Mononuclear cell (primary cell): ENCODE data around the gene CRB1. TPM values are rescaled to one million over a fixed set of nuclear protein-coding genes. Genes with fewer than 3 reads are reported as not detected.
"Not testable (repeated sequence)": the region's sequence is repeated elsewhere in the genome, so short reads cannot be mapped to it uniquely, and the experiment has no call there.

Experiments
- H3K27me3 ChIP-seq: 2 replicates; pipeline ENCODE4 v1.6.0; 2011; ENCODE audit warnings: low read length, control low read depth; ENCODE audit not compliant: insufficient read depth
- H3K4me1 ChIP-seq: 2 replicates; pipeline ENCODE4 v1.5.1; 2011; ENCODE audit warnings: mild to moderate bottlenecking, low read length, control low read depth; ENCODE audit not compliant: insufficient read depth
- H3K4me3 ChIP-seq: 2 replicates; pipeline ENCODE4 v1.5.1; 2011; ENCODE audit warnings: mild to moderate bottlenecking, low read length, moderate library complexity
- H3K9me3 ChIP-seq: 2 replicates; pipeline ENCODE4 v1.5.1; 2011; ENCODE audit warnings: low read depth, mild to moderate bottlenecking, control low read depth, low read length
- total RNA-seq: library from RNA; depleted of rRNA; stranded (reverse); fragments of >200 nt; gene quantifications from one replicate; pipeline ENCODE4 v1.2.3, GENCODE V29; 2012

CRB1 gene
- total RNA-seq, 1 donor: under 0.01 TPM

GRCh38 chr1:197392541-197392940 is 124.5 kb downstream of the CRB1 start:
- H3K27me3 ChIP-seq: no peaks in the 10 kb centered on the region
- no peaks in the 10 kb centered on the region for H3K9me3 ChIP-seq
- peaks cover 3% of the 10 kb centered on the region for H3K4me1 ChIP-seq
- no peak overlapping the region for H3K4me3 ChIP-seq

- Histone ChIP-seq H3K4me3 (no peak overlapping the region), H3K27me3 (no peaks in the 10 kb centered on the region), H3K9me3 (no peaks in the 10 kb centered on the region), H3K4me1 (peaks cover 3% of the 10 kb centered on the region)
Measured at GRCh38 chr1:197393105-197393504, 125.1 kb downstream of the CRB1 start.

DNA sequence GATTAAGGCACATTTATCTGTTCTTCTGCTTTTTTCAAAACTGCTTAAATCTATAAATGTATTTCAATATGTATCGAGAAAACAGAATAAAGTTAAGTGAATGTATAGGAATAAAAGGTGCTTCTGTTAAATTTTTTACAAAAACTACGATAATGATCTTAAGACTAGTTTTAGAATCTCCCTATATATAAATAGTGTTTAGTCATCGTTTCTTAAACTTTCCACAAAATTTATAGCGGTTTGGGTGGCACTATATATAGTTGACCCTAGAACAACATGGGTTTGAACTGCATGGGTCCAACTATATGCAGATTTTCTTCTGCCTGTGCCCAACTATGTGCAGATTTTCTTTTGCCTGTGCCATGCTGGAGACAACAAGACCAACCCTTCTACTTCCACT is 125.7 kb downstream of the CRB1 start:
- H3K4me3 ChIP-seq: no peak overlapping the region
- H3K9me3 ChIP-seq: no peaks in the 10 kb centered on the region
- H3K27me3 ChIP-seq: no peaks in the 10 kb centered on the region
- H3K4me1 ChIP-seq: peaks cover 3% of the 10 kb centered on the region

DNA sequence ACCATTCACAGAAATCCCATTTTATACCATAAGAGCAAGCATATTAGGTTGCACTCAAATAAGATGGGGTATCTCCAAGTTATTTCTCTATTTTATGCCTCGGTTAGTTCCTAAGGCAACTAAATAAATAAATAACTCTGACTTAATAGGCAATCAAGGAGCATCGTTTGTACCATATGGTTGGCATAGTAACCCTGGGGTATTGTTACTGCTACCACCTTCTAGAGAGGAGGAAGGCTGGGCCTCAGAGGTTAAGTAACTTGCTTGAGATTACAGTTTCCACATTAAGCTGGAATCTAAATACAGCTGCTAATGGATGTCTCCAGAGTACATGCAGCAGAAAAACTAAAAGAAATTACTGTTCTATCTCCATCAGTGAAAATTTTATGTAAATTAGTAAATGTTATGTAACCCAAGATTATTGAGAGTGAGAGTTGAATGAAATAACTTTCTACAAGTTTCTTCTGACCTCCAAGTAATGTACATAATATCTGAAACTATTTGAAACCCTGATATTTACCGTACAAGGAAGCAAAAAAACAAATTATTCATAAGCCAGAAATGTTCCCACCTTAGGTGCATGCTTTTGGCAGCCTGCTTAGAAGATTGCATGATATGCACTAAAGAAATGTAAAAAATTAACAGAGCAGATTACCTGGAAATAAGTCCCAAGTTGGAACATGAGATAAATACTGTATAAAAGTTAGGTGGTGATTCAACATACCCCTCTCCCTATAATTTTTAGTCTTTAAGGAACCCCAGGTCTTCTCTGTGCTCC is 127.0 kb downstream of the CRB1 start:
- Histone ChIP-seq H3K9me3 (no peaks in the 10 kb centered on the region), H3K27me3 (no peaks in the 10 kb centered on the region), H3K4me3 (no peak overlapping the region), H3K4me1 (peaks cover 7% of the 10 kb centered on the region)

DNA sequence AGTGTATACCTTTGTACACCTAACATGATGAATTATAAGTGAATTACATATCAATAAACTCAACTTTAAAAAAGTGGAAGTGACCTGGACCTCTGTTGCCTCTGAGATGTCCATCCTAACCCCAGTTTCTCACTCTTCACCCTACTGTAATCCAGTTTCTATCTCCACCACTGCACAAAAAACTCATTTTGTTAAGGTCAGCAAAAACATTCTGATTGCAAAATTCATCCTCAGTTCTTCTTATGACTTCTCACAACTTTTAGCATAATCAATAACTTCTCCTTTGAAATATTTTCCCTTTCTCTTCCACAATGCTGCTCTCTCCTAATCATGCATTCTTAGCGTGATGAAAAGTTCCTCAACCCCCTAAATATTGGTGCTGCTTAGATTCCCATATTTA is 129.8 kb downstream of the CRB1 start:
- Histone ChIP-seq H3K4me3 (no peak overlapping the region), H3K4me1 (peaks cover 4% of the 10 kb centered on the region)

GRCh38 chr1:197399755-197400521 is 131.9 kb downstream of the CRB1 start:
- H3K27me3 ChIP-seq: no peaks in the 10 kb centered on the region
- no peaks in the 10 kb centered on the region for H3K9me3 ChIP-seq
- H3K4me1 ChIP-seq: peaks cover 4% of the 10 kb centered on the region
- H3K4me3 ChIP-seq: no peak overlapping the region

More for the DNA sequence above, 129.8 kb downstream of the CRB1 start:
- Histone ChIP-seq H3K9me3 (no peaks in the 10 kb centered on the region), H3K27me3 (no peaks in the 10 kb centered on the region)

GRCh38 chr1:197400522-197400902 is 132.5 kb downstream of the CRB1 start:
- Histone ChIP-seq H3K4me1 (peaks cover 4% of the 10 kb centered on the region), H3K4me3 (no peak overlapping the region), H3K27me3 (no peaks in the 10 kb centered on the region), H3K9me3 (no peaks in the 10 kb centered on the region)

GRCh38 chr1:197402189-197402588 is 134.1 kb downstream of the CRB1 start:
- H3K4me3 ChIP-seq: no peak overlapping the region
- peaks cover 4% of the 10 kb centered on the region for H3K4me1 ChIP-seq
- no peaks in the 10 kb centered on the region for H3K27me3 ChIP-seq
- H3K9me3 ChIP-seq: no peaks in the 10 kb centered on the region

GRCh38 chr1:197404774-197405173 is 136.7 kb downstream of the CRB1 start:
- H3K27me3 ChIP-seq, H3K4me3 ChIP-seq, H3K4me1 ChIP-seq, H3K9me3 ChIP-seq: not testable (repeated sequence)

DNA sequence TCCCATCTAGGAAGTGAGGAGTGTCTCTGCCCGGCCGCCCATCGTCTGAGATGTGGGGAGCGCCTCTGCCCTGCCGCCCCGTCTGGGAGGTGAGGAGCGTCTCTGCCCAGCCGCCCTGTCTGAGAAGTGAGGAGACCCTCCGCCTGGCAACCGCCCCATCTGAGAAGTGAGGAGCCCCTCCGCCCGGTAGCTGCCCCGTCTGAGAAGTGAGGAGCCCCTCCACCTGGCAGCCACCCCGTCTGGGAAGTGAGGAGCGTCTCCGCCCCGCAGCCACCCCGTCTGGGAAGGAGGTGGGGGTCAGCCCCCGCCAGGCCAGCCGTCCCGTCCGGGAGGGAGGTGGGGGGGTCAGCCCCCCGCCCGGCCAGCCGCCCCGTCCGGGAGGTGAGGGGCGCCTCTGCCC is 137.6 kb downstream of the CRB1 start:
- not testable (repeated sequence) for H3K9me3 ChIP-seq, H3K4me1 ChIP-seq, H3K4me3 ChIP-seq, H3K27me3 ChIP-seq

GRCh38 chr1:197413564-197413963 is 145.5 kb downstream of the CRB1 start:
- Histone ChIP-seq H3K4me3 (no peak overlapping the region), H3K9me3 (no peaks in the 10 kb centered on the region), H3K27me3 (no peaks in the 10 kb centered on the region), H3K4me1 (no peaks in the 10 kb centered on the region)

DNA sequence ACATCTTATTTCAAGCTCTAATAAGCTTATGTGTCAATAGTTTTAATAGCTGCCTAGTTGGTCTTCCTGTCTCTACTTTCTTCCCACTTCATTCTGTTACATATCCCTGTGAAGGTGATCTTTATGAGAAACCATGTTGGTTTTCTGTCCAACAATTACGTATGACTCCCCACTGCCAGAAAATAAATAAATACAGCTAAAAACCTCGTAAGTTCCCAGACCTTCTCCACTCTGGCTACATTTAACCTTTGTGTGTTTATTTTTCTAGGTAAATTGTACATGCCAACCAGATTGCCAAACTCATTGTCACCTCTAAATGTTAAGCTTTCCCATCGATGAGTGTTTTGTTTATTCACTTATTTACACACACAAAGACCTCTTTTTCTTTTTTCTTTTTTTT is 147.2 kb downstream of the CRB1 start:
- H3K4me1 ChIP-seq: no peaks in the 10 kb centered on the region
- no peak overlapping the region for H3K4me3 ChIP-seq

GRCh38 chr1:197418693-197419092 is 150.6 kb downstream of the CRB1 start:
- Histone ChIP-seq H3K9me3 (no peaks in the 10 kb centered on the region), H3K27me3 (no peaks in the 10 kb centered on the region), H3K4me1 (no peaks in the 10 kb centered on the region), H3K4me3 (no peak overlapping the region)

More for the DNA sequence above, 147.2 kb downstream of the CRB1 start:
- no peaks in the 10 kb centered on the region for H3K27me3 ChIP-seq
- H3K9me3 ChIP-seq: no peaks in the 10 kb centered on the region

DNA sequence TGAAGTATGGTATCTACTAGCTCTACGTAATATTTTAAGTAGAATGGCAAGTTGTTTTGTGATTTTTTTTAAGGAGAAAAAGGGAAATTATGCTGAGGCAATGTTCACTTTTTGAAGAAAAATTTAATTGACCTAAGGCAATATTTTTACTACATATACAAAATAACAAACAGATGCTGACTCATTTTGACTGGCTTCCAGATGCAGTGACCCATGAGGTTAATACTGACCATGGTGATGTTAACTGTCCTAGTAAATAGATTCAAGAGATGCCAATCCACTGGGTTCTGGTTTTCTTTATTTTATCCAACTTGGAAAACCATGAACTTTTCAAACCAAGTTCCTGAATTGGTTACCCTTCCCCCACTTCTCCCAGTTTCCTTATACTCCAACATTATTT is 154.9 kb downstream of the CRB1 start:
- Histone ChIP-seq H3K4me3 (no peak overlapping the region), H3K27me3 (no peaks in the 10 kb centered on the region), H3K9me3 (no peaks in the 10 kb centered on the region), H3K4me1 (no peaks in the 10 kb centered on the region)

DNA sequence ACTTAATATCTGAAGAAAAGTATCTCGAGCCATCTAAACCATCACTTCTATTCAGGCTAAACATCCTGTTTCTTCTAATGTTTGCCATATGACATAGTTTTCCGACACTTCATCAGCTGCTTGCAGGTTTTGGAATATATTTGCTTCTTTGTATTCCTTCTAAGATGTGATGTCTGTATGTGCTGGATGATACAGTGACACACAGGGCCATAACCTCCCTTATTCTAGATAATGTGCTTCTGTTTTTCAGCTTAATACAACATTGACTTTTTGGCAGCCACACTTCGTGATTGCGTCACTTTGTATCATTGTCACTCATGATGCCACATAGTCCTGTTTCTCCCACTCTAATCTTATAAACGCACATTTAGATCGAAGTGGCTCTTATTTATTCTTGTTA is 156.3 kb downstream of the CRB1 start:
- Histone ChIP-seq H3K4me3 (no peak overlapping the region), H3K4me1 (no peaks in the 10 kb centered on the region), H3K9me3 (no peaks in the 10 kb centered on the region), H3K27me3 (no peaks in the 10 kb centered on the region)

GRCh38 chr1:197429372-197429771 is 161.3 kb downstream of the CRB1 start:
- H3K9me3 ChIP-seq: no peaks in the 10 kb centered on the region
- no peak overlapping the region for H3K4me3 ChIP-seq
- H3K27me3 ChIP-seq: no peaks in the 10 kb centered on the region
- no peaks in the 10 kb centered on the region for H3K4me1 ChIP-seq
